Thymus (tissue), 11 donors: Measurements from ENCODE around the gene BACH2. TPM values are rescaled to one million over a fixed set of nuclear protein-coding genes. Genes with fewer than 3 reads are reported as not detected.

ENCODE experiments used
- DNase-seq, 9 donors: peaks; one replicate each; pipeline ENCODE4 v3.0.0-alpha.2; 2013; ENCODE audit warnings: low spot score in 9 of 9, low read depth in 6 of 9, missing footprints in 1 of 9
- H3K27ac ChIP-seq, 2 donors: one replicate each; pipeline ENCODE4 v1.5.1; 2013; ENCODE audit warnings: control low read depth in 1 of 2, low read depth in 1 of 2, low read length in 1 of 2, mild to moderate bottlenecking in 1 of 2, moderate library complexity in 1 of 2
- H3K27me3 ChIP-seq, 2 donors: one replicate each; pipeline ENCODE4 v1.5.1; 2013; ENCODE audit warnings: low read length in 1 of 2; ENCODE audit not compliant: control insufficient read depth in 2 of 2, insufficient read depth in 1 of 2
- H3K36me3 ChIP-seq, 2 donors: one replicate each; pipeline ENCODE4 v1.5.1; 2013; ENCODE audit warnings: low read length in 1 of 2, mild to moderate bottlenecking in 1 of 2, moderate library complexity in 1 of 2; ENCODE audit not compliant: control insufficient read depth in 2 of 2, insufficient read depth in 2 of 2
- H3K4me1 ChIP-seq, 2 donors: one replicate each; pipeline ENCODE4 v1.5.1; 2013; ENCODE audit warnings: low read length in 2 of 2; ENCODE audit not compliant: control insufficient read depth in 2 of 2, insufficient read depth in 2 of 2
- H3K4me3 ChIP-seq, 2 donors: one replicate each; pipeline ENCODE4 v1.5.1; 2013; ENCODE audit warnings: low read length in 2 of 2, control low read depth in 1 of 2, mild to moderate bottlenecking in 1 of 2
- H3K9me3 ChIP-seq, 2 donors: one replicate each; pipeline ENCODE4 v1.5.1; 2013; ENCODE audit warnings: low read length in 1 of 2, mild to moderate bottlenecking in 1 of 2; ENCODE audit not compliant: control insufficient read depth in 2 of 2, insufficient read depth in 1 of 2
- WGBS: extraction: QIAGEN DNeasy Blood & Tissue Kit; methylation state at CpG from one replicate; pipeline ENCODE4 v1.1.7; 2013; 5-methylcytosine and 5-hydroxymethylcytosine counted together
- polyA plus RNA-seq: library from polyadenylated mRNA; stranded (reverse); fragments of 200-250 nt; gene quantifications from one replicate; pipeline ENCODE4 v1.2.3, GENCODE V29; 2013
- total RNA-seq: library from RNA; stranded (reverse); fragments of 120-200 nt; gene quantifications from one replicate; pipeline ENCODE4 v1.2.4, GENCODE V29; 2013
- donor health status: healthy.

BACH2 gene
- total and polyA plus RNA-seq, 2 donors: 12.3 to 12.7 TPM

DNA sequence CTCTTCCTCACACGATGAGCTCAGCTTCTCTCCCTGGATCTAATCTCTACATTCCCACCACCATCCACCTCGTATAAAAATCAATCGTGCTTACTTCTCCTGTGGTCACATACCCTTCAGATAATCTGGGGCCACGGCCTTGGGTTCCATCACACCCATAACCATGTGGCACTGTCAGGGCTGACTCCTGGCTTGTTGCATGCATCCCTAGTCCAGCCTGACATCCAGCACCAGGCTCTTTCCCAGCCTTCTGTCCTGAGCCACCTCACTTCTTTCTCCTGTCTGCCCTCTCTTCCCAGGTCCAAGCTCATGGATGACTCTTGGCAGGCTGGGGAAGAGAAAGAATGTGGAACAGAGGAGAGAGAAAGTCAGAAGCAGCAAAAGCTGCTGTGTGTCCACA is 199.8 kb downstream of the BACH2 start:
- DNase-seq: no peak
- no peaks in the 10 kb centered on the region for H3K27me3 ChIP-seq
- peaks cover 35 to 44% of the 10 kb centered on the region in 2 donors for H3K4me1 ChIP-seq
- H3K36me3 ChIP-seq: no peaks in the 10 kb centered on the region
- no peak overlapping the region for H3K27ac ChIP-seq
- no peaks in the 10 kb centered on the region for H3K9me3 ChIP-seq
- no peak overlapping the region for H3K4me3 ChIP-seq
- 97% methylated on average over 4 of the region's 4 CpGs for WGBS

GRCh38 chr6:90095788-90096187 is 200.9 kb downstream of the BACH2 start:
- no peaks in the 10 kb centered on the region for H3K36me3 ChIP-seq
- H3K9me3 ChIP-seq: no peaks in the 10 kb centered on the region
- DNase-seq: peak in 1 of 9 donors; percentile 40
- peaks cover 35 to 44% of the 10 kb centered on the region in 2 donors for H3K4me1 ChIP-seq
- H3K27ac ChIP-seq: peak overlapping the region in 1 of 2 donors; percentile 59
- 63% methylated on average over 3 of the region's 3 CpGs for WGBS
- H3K27me3 ChIP-seq: no peaks in the 10 kb centered on the region
- no peak overlapping the region for H3K4me3 ChIP-seq

DNA sequence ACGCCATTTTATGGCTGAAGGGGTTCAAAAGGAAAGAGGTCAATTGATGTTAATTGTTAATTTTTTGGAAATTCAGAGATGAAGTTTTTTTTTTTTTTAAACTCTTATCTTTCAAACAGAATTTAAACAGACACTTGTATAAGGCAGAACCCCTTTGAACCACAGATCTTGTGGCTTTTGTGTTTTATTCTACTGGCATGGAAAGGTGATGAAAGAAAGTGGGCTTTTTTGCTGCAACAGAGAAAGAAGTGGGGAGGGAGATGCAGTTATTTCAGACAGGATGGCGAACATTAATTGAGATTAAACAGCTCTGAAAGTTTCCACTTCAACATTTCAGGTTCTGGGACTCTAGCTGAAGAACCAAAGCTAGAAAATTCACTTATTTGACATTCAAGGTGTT is 201.5 kb downstream of the BACH2 start:
- H3K27ac ChIP-seq: peak overlapping the region in 1 of 2 donors; percentile 59
- WGBS: 20% methylated on average over 2 of the region's 2 CpGs
- H3K36me3 ChIP-seq: no peaks in the 10 kb centered on the region
- no peak overlapping the region for H3K4me3 ChIP-seq
- peak in 3 of 9 donors; percentile 43 to 80 (median 46) for DNase-seq
- H3K27me3 ChIP-seq: no peaks in the 10 kb centered on the region
- H3K4me1 ChIP-seq: peaks cover 35 to 44% of the 10 kb centered on the region in 2 donors
- H3K9me3 ChIP-seq: no peaks in the 10 kb centered on the region

GRCh38 chr6:90093558-90094073 is 203.0 kb downstream of the BACH2 start:
- no peak overlapping the region for H3K27ac ChIP-seq
- no peaks in the 10 kb centered on the region for H3K27me3 ChIP-seq
- H3K9me3 ChIP-seq: no peaks in the 10 kb centered on the region
- H3K36me3 ChIP-seq: peaks cover 0 to 4% of the 10 kb centered on the region in 2 donors
- H3K4me1 ChIP-seq: peaks cover 34 to 39% of the 10 kb centered on the region in 2 donors
- DNase-seq: no peak
- WGBS: 81% methylated on average over 3 of the region's 3 CpGs
- no peak overlapping the region for H3K4me3 ChIP-seq

GRCh38 chr6:90090866-90091265 is 205.8 kb downstream of the BACH2 start:
- Histone ChIP-seq H3K27ac (no peak overlapping the region), H3K36me3 (peaks cover 3 to 20% of the 10 kb centered on the region in 2 donors), H3K9me3 (no peaks in the 10 kb centered on the region), H3K27me3 (no peaks in the 10 kb centered on the region), H3K4me3 (no peak overlapping the region), H3K4me1 (peaks cover 10 to 18% of the 10 kb centered on the region in 2 donors)
- WGBS: 94% methylated on average over 2 of the region's 2 CpGs
- no peak for DNase-seq

- Histone ChIP-seq H3K4me3 (no peak overlapping the region), H3K27me3 (no peaks in the 10 kb centered on the region), H3K9me3 (no peaks in the 10 kb centered on the region), H3K4me1 (peaks cover 7 to 18% of the 10 kb centered on the region in 2 donors), H3K27ac (peak overlapping the region in 1 of 2 donors; percentile 39), H3K36me3 (peaks cover 3 to 20% of the 10 kb centered on the region in 2 donors)
- DNase-seq: no peak
Measured at GRCh38 chr6:90088009-90088408, 208.6 kb downstream of the BACH2 start.

GRCh38 chr6:90087106-90087833 is 209.4 kb downstream of the BACH2 start:
- Histone ChIP-seq H3K4me1 (peaks cover 7 to 18% of the 10 kb centered on the region in 2 donors), H3K36me3 (peaks cover 3 to 20% of the 10 kb centered on the region in 2 donors), H3K27ac (no peak overlapping the region), H3K27me3 (no peaks in the 10 kb centered on the region), H3K9me3 (no peaks in the 10 kb centered on the region), H3K4me3 (no peak overlapping the region)
- WGBS: 95% methylated on average over 5 of the region's 5 CpGs
- no peak for DNase-seq

DNA sequence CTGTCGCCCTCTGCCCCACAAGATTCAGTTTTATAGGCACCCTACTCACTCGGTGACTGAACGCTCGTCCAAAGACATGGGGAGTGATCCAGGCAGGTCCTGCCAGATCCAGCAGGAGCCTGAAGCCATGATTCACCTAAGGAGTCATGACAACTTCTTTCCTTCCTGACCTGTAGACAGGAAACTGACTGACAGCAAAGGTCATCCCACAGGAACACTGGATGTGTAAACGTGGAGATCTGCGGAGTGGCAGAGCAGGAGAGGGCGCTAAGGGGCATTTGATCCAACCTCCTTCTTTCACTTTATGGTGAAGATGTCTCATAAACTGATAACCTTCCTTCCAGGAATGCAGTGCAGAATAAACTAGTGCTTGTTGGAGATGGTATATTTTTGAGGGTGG is 210.1 kb downstream of the BACH2 start:
- H3K4me1 ChIP-seq: peaks cover 12 to 24% of the 10 kb centered on the region in 2 donors
- H3K9me3 ChIP-seq: no peaks in the 10 kb centered on the region
- peaks cover 3 to 20% of the 10 kb centered on the region in 2 donors for H3K36me3 ChIP-seq
- WGBS: 96% methylated on average over 7 of the region's 7 CpGs
- H3K27me3 ChIP-seq: no peaks in the 10 kb centered on the region
- no peak for DNase-seq
- H3K27ac ChIP-seq: no peak overlapping the region
- no peak overlapping the region for H3K4me3 ChIP-seq

DNA sequence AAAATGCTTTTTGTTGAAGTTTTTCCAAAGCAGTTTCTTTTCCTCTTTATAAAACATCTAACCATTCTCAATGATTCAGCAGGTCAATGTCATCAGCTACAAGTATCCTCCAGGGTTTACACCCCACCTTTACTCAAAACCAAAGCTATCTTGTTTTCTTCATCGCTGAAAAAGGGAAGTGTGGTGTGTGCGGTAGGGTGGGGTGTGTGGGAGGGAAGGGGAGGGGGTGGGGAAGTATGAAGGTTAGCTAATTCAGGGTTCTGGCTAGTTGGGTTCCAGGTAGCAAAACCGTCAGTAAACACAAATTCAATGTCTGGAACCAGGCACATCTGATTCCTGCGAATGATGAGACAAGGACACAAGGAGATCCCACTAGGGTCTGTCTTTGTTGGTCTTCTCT is 212.8 kb downstream of the BACH2 start:
- H3K4me3 ChIP-seq: no peak overlapping the region
- DNase-seq: peak in 4 of 9 donors; percentile 37 to 72 (median 45)
- WGBS: 20% methylated on average over 4 of the region's 4 CpGs
- H3K36me3 ChIP-seq: peaks cover 3 to 17% of the 10 kb centered on the region in 2 donors
- no peak overlapping the region for H3K27ac ChIP-seq
- no peaks in the 10 kb centered on the region for H3K9me3 ChIP-seq
- no peaks in the 10 kb centered on the region for H3K27me3 ChIP-seq
- H3K4me1 ChIP-seq: peaks cover 28 to 46% of the 10 kb centered on the region in 2 donors
